Measurements from ENCODE around the gene TCF7L2. TPM values are rescaled to one million over a fixed set of nuclear protein-coding genes. Genes with fewer than 3 reads are reported as not detected.

Gene TCF7L2
- total RNA-seq, 1 donor from 2014 or later, result 1.9 TPM

DNA sequence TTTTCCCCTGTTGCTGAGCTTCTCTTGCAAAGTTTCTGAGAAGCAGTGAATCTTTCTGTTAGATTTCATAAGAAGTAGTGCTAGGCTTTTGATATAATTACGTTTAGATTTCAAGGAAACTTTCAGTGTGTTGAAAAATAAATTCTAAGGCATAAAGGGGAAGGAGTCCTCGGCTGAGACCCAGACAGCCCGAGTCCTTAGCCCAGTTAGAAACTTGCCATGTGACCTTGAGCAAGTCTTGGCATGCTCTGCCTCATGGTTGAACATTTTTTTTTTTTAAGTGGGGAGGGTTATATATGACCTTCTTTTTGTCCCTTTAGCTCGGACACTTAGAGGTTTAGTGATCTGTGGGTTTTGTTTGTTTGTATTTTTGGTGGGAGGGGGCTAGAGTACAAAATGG is 117.5 kb downstream of the TCF7L2 start:
- DNase-seq, result no peak

DNA sequence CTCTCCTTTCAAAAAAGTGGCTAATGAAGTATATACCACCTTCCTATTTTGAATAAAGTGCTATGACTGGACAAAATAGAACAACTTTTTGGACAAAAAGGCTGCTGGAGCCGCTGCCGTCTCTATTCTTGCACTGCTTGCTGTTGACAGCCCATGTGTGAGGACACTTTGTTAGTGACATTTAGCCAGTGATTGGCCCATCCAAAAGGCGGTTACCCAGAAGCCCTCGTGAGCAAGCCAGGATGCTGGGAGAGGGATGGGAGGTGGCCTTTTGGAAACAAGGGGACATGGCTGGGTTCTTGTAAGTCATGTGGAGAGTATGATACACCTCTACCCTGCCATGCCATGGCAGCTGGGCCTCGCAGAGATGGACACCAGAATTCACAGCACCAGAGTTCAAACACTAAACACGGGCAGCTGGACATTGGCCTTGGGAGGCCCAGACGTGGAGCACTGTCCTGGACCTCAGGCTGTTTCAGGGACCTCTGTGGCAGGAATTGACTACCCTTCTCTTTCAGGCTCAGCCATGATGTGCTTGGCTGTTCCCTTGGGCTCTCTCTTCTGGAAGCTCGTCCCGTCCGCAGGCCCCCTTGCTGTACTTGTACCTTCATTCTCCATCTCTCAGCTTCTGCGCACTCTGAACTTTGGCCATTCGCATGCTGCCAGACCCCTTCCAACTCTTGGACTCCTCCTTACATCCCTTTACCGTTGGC is 118.3 kb downstream of the TCF7L2 start:
- DNase-seq, result no peak

DNA sequence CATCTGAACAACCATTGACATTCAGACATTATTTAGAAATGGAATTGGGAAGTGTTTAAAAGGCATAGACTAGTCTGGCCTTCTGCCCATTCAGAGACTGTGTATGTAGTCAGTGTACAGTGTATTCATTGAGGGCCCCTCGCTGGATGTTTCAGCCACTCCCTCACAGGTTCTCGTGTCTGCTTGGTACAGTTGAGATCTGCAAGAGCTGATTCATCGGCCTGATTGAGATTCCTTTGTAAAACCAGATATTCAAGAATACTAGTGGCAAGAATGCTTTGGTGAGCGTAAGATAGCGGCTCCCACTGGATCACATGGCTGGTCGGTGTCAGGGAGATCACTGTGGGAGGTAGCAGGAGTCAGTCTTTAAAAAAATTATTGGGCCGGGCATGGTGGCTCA is 119.5 kb downstream of the TCF7L2 start:
- DNase-seq, result no peak

DNA sequence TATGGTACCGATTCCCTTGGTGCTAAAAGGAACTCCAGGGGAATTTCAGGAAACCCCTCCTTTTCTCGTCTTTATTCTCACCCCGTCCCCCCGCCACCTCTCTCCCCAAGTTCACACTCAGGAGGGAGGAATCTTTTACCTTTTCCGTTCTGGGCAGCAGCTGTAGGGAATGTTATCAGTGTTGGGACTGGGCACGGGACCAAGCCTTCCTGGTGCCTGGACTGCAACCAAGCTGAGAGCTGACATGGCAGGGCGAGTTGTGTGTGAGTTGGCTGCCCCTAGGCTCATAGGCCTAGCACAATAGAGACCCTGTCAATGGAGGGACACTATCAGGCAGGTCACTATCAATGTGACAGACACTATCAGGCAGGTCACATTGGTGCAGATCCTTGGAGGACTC is 121.4 kb downstream of the TCF7L2 start:
- no peak for DNase-seq

DNA sequence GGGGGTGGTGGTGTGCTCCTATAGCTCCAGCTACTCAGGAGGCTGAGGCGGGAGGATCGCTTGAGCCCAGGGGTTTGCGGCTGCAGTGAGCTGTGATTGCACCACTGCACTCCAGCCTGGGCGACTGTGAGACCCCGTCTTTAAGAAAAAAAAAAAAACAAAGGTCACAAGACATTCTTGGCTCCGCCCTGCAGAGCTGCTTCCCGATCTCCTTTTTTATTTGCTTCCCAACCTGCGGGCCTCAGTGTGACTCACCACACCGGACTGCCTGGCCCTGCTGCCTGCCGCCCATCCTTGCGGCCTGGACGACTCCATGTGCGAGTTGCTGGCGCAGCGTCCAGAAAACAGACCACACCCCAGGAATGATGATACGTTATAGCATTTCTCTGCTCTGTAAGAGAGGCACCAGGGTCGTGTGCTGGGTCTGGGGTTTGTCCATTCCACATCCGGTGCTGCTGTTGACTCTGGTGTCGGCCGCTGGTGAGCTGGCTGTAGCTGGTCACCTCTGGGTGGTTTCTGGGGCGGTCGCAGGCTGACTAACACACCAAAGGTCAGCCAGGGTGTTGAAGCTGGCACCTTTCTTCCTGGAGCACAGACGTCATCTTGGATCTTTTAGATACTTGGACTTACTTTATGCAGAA is 123.6 kb downstream of the TCF7L2 start:
- no peak for DNase-seq

DNA sequence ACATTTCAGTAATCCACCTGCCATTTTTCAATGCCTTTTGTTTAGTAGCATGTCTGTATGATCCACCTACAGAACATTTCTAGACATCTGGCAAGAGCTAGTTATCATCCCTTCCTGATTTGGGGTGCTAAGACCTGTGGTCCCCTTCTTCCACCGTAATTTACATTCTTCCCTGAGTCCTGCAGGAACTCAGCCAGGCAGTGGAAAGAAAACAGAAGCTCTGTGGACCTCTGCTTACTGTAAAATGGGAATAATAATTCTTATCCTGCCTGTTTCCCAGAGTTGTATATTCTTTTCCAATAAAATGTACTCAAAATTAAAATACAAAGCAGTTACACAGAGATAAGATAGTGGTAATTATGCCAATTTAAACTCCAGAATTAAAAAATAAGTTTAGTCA is 126.9 kb downstream of the TCF7L2 start:
- no peak for DNase-seq

DNA sequence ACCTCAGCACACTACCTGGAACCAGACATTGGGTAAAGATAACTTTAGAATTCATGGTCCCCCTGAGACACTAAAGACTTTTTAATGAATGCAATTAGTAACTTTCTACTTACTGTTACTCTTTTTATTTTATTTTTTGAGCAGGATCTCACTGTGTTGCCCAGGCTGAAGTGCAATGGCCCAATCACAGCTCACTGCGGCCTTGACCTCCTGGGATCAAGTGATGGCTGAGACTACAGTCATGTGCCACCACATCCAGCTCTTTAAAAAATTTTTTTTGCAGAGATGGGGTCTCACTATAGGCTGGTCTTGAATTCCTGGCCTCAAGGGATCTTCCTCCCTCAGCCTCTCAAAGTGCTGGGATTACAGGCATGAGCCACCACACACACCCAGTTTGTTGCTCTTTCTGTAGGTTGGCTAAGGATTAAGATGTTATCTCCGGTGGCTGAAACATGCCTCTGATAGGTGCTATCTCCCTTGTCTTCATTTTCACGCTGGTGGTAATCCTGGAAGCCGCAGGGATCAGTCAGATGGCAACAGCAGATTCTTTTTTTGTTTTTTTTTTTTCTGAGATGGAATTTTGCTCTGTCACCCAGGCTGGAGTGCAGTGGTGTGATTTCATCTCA is 128.3 kb downstream of the TCF7L2 start:
- no peak for DNase-seq

DNA sequence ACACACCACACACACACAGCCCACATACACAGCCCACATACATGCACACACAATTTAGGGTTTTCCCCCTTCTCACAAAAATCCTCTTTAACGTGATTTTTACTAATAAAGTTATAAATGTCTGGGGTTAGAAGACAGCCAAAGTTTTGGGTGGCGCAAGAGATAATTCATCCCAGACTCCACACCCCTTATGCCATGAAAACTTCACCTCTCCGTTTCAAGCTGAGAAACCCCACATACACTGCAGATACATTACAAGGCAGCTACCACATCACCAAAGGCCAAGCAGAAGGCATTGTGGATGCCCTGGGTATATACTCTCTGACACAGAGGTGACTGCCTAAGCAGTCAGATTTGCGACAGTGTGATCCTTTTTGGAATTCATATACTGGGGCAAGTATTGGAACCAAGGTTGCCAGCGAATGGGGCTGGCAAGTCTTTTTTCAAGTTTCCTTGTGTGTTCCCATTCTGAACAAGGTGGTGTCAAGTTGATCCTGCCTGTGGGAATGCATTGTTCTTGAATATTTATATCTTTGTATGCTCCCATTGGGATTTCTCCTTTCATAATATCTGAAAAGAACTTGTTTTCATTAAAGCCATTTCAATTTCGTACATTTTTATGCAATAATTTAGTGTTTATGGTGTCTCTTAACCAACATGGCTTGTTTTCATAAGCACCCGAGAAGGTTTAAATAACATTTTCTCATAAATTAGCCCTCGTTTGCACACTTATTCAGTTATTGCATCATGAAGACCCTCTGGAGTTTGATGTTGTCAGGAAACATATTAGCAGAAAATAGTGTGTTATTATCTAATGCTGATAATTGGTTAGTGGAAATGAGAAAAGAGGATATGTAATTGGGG is 130.2 kb downstream of the TCF7L2 start:
- DNase-seq, result no peak

DNA sequence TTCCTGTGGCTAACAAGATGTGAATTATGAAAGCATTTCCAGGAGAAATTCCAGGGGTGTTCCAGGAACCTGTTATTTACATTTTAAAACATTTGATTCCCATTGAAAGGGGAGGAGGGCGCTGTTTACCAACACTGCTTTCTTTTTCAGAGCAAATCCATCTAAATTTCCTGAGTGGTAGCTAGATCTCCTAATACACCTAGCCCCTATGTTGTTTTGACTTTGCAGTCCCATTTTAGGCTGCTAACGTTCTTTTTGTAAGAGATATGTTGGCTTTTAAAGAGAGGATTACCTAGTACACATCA is 130.8 kb downstream of the TCF7L2 start:
- no peak for DNase-seq

DNA sequence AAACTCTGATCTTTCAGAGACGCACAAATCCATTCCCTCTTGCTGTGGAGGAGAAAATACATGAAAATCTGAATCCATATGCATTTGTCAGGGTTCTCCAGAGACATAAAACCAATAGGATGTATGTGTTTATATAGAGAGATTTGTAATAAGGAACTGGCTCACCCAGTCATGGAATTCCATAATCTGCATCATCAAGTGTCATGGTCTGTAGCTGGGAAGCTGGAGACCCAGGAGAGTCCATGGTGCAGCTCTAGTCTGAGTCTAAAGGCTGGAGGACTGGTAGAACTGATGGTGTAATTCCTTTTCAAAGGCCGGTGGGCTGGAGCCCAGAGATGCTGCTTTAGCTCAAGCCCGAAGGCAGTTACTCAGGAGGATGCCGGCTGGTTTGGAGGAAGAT is 134.0 kb downstream of the TCF7L2 start:
- DNase-seq, result no peak

DNA sequence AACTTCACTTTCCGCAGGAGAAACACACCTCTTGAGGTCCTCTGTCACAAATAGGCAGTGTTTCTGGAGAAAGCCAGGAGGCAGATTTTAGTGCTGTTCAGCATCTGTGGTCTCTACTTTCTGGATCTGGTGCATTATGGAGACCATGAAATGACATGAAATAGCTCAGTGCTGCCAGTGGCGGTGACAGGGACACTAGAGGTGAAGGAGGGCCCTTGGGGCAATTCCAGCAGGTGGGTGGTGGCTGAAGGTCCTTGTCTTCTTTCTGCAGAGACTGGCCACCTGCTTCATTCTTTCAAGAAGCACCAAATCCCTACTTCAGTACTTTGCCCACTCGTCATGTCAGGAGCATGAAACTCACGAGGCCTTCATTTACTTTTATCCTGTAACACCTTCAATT is 135.7 kb downstream of the TCF7L2 start:
- DNase-seq, result no peak

DNA sequence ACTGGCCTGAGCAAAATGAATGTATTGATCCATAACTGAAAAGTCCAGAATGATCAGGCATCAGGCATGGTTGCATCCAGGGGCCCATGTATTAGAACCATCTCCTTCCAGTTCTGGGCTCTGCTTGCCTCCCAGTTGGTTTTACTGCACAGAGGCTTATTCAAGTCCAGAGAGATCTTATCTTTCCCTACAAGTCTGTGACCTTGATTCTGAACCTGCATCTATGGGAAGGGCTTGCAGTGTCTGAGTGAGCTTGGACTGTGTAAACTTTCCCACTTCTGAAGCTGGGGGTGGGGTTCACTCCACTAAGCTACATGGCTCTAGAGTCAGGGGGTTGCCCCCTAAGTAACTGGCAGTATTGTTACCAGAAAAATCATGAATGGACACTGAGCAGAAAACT is 136.2 kb downstream of the TCF7L2 start:
- no peak for DNase-seq

DNA sequence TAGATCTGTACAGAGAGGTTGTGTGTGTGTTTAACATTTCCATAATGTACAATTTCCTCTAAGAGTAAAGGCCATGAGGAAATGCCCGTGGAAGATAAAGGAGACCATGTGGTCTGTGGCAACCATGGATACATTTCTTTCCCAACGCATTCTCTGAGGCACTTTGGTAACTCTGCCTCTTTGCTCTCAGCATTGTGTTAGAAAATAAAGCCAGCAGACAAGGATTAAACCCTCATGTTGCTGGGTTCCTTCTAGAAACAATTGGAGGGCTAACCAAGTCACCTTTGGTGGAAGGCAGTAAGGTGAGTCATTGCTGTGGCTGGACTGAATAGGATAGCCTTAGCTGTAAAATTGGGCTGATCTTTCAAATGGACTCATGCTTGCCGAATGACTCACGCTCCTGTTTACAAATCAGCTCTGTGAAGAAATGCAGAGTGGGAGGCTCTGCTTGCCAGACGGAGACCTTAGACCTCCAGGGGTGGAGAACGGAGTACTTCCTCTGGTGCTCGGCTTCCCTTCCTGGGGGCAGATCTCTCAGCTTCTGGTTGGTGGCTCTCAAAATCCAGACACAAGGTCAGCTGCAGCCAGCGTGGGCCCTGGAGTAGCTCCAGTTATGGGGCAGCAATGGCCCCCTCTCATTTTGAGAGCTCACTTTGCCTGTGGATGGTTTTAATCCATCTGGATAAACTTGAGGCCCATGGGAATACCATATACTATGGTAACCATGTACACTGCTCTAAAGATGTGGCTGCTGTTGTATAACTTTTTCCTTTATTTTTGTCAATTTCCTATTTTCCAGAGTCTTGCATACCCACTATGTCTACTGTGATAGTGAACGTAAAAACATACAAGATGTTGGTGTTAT is 137.3 kb downstream of the TCF7L2 start:
- DNase-seq, result no peak

DNA sequence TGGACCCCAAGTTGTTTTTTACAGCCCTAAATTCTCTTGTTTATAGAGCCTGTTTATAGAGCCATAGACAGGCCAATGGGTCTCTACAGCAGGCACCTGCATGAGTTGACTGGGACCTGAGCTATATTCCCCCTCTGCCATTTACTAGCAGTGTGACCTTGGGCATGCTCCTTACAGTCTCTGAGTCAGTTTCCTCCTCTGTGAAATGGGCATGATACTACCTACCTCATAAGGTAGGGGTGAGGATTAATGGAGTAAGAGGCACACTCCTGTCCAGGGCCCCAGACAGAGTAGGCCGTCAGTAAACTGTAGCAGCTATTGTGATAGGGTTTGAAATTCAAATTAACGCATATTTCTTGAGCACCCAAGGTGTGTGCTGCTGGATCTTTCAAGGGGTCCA is 138.1 kb downstream of the TCF7L2 start:
- no peak for DNase-seq

DNA sequence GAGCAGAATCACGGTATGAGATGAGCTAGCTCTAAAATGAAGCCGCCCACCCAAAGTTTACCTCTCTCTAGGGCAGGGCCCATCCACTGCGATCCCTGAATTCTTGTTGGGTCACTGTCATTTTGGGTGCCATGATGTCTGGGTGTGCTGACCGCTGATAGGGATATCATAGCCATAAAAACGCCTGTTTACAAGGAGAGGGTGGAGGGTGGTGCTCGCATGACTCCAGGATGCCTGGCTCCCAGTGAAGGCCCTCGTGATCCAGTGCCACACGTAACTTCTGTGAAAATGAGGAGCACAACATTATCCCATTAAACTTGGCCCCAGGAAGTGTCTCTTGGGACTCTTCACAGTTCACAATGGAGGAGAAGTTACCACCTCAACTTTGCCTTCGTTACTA is 139.5 kb downstream of the TCF7L2 start:
- DNase-seq, result no peak

DNA sequence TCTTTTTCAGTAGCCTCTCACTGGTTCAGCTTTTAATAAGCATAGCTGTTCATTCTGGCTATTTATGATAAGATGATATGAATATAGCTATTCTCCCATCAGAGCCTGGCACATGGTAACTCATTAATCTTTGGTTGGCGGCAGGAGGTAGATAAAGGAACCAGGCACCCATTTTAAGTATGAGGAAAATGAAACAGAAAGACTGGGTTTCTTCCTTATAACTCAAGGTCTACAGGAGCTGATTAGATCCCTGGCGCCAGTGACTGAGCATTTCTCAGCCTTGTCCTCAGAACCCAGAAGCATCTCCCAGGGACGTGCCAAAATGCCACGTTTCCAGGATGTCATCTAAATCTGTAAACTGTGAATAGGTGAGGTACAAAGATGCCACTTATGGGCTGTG is 141.9 kb downstream of the TCF7L2 start:
- DNase-seq, result no peak

DNA sequence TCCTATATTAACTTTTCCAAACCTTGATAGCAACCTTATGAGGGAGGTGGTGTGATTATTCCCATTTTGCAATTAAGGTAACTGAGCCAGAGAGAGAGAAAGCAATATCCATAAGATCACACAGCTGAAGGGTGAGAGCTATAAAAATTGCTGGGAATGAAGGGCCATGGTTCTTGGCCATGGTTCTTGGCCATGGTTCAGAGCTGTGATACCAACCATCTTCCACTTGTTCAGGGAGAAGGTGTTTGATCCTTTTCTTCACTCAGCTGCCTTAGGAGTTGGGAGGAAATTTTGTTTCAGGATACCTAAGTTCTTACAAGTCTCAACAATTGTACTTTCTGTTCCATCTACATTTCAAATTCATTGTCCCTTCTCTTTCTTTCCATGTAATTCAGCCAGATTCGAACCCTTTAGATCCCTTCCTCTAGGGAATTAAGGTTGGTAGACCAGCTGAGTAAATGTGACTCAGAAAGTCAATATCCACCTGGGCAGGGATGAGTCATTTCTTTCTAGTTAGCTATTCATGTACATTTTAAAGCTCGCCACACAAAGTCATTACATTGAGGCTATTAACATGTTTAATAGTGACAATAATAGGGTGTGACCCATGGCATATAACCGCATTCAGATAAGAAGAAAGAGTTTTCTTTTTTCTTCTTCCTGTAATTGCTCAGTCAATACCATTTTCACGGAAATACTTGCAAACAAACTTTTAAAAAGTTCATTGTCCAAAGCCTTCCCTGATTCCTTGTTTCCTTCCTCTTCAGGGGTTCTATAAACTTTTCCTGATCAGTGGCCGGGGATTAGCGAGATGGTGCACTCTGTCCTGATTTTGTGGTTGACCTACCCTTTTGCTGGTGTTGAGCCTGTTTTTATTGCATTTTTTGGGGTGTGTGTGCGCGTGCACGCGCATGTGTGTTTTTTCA is 143.4 kb downstream of the TCF7L2 start:
- no peak for DNase-seq

DNA sequence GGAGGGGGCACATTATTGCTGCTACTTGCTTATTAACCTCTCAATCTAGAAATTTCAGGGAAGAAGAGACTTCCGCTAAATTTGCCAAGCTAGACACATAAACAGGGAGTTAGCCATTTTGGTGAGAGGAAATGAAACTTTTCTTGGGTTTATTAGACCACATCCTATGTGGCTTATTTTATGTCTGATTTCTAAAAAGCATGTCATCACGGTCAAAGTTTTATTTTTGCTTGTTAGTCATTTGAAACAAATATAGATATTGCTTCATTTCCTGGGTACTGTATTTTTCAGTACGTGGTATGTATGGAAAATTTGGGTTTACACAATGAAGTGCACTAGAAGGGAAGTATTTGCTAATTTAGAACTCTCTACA is 144.1 kb downstream of the TCF7L2 start:
- DNase-seq, result no peak

DNA sequence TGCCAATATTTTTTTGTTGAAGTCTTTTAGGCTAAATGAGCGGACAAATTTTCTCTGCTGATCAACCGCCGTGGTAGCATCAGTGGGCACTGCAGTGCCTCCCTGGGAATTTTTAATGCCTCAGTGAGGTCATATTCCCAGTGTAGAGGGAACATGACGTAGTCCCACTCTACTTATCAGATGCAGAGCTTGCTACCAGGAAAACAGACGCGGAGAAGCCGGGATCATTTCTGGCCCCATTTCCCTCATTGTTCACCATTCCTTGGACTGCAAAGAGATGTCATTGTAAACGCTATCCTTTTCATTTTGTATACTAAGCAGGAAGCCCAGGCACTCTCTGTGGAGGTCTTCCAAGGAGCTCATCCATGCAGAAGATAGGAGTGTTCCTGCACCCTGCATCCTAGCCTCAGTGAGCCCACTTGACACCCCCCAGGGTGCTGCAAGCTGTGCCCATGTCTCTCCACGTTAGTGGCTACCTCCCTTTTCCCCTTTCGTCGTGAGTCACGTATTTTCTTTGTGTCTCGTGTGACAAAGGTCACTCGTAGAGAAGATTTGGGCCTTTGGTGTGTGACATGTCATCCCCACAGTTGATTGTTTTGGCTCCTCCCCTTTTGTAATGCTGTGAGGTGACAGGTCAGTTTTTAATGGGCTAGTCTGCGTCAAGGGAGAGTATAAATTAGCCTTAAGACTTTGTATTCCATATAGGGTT is 145.5 kb downstream of the TCF7L2 start:
- DNase-seq, result no peak
